Activated T-cell treated with anti-CD3 and anti-CD28 coated beads, Interleukin-2, amount 50 U/mL, for 4 hours (primary cell): ENCODE results near the gene PPP1R14C. TPM values are rescaled to one million over a fixed set of nuclear protein-coding genes. Genes with fewer than 3 reads are reported as not detected.

Experiments
- ATAC-seq, 2 donors: fragments of 200-7000 bp; cut with Tn5 transposase; one replicate each; pipeline ENCODE4 v1.10.0; 2021
- DNase-seq: peaks from one replicate; pipeline ENCODE4 v3.0.0-alpha.2; 2020
- H3K27me3 Mint-ChIP-seq: one replicate; pipeline ENCODE4 v1.8.0; 2021; ENCODE audit warnings: low read depth, mixed read lengths
- H3K36me3 Mint-ChIP-seq: one replicate; pipeline ENCODE4 v1.8.0; 2022; ENCODE audit warnings: mixed read lengths; ENCODE audit not compliant: insufficient read depth
- H3K4me1 Mint-ChIP-seq: one replicate; pipeline ENCODE4 v1.8.0; 2021; ENCODE audit warnings: low read depth, mixed read lengths
- H3K4me3 Mint-ChIP-seq: one replicate; pipeline ENCODE4 v1.8.0; 2021; ENCODE audit warnings: mild to moderate bottlenecking, moderate library complexity, mixed read lengths
- H3K9me3 Mint-ChIP-seq: one replicate; pipeline ENCODE4 v1.8.0; 2021; ENCODE audit warnings: mixed read lengths
- total RNA-seq, 3 donors: library from RNA; stranded (reverse); gene quantifications; one replicate each; pipeline ENCODE4 v1.2.1, GENCODE V29; 2021

The PPP1R14C gene
- total RNA-seq, 3 donors from 2014 or later = 0.18 to 0.52 TPM; not detected in 1

DNA sequence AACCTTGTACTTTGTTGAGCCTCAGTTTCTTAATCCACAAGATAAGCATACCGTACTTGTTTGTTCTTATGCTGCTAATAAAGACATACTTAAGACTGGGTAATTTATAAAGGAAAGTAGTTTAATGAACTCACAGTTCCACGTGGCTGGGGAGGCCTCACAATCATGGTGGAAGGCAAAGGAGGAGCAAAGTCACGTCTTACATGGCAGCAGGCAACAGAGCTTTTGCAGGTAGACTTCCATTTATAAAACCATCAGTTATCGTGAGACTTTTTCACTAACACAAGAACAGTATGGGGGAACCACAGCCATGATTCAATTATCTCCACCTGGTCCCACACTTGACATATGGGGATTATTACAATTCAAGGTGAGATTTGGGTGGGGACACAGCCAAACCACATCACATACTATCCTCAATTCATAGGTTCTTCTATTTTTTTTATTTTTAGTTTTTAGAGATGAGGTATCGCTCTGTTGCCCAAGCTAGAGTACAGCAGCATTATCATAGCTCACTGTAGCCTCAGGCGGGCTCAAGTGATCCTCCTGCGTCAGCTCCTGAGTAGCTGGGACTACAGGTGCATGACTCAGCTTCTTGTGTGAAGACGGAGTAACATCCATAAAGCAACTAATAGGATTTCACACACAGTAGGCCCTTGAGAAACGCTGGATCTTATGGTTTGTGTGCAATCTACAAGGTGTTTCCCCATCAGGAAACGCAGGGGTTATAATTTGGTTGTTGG is 149.3 kb downstream of the PPP1R14C start:
- no peaks in the 10 kb centered on the region for H3K36me3 Mint-ChIP-seq
- H3K27me3 Mint-ChIP-seq = peaks cover 7% of the 10 kb centered on the region
- H3K4me3 Mint-ChIP-seq = no peak overlapping the region
- ATAC-seq = no peak
- DNase-seq = no peak
- H3K4me1 Mint-ChIP-seq = no peaks in the 10 kb centered on the region
- peaks cover under 1% of the 10 kb centered on the region for H3K9me3 Mint-ChIP-seq

DNA sequence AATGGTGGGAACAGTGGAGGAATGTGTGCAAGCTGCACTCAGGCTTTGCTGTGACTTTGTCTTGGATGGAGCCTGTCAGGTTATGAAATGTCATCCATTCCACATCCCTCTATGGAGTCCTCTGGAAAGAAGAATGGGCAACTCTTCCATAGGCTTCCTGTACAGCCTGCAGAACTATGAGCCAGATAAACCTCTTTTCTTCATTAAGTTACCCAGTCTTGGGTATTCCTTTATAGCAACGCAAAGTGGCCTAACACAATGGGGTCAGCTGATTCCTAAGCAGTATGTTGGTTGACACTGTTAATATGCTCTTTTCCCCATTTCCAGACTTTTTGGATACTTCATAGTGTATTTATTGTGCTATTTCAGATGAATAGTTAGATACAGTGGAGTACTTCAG is 150.2 kb downstream of the PPP1R14C start:
- no peak for ATAC-seq
- no peaks in the 10 kb centered on the region for H3K36me3 Mint-ChIP-seq
- H3K9me3 Mint-ChIP-seq = peaks cover 9% of the 10 kb centered on the region
- H3K4me3 Mint-ChIP-seq = no peak overlapping the region
- no peaks in the 10 kb centered on the region for H3K4me1 Mint-ChIP-seq
- peaks cover 8% of the 10 kb centered on the region for H3K27me3 Mint-ChIP-seq
- DNase-seq = no peak

DNA sequence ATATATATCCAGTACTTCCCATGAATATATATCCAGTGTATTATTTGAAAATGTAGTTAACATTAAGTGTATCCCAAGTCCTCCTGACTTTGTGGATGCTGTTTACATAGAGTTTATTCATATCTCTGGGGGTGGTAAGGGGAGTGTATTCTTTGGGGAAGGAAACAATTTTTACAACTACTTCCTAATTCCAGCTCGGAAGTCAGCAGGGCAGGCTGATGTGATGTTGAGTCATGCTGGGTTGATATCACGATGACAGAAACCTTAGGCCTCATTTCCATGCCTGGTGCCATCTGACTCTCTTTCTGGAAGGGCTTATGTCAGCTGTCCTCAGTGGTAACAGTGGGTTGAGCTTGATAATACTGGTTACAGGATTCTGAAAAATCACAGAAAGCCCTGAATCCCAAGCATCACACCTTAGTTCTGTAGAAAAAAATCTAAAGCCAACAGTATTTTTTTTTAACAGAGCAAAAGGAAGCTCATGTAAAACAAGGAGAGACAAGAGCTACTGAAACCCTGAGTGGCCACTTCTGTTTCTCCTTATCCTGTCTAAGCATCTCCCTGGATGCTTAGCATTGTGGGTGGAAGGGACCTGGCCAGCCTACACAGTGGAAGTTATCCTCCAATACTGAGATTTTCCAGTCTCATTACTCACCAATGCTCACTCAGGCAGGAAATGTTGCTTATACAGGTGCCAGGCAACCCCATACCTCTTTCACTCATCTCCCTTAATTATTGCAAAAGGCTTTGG is 150.8 kb downstream of the PPP1R14C start:
- Mint-ChIP-seq H3K4me3 (no peak overlapping the region), H3K36me3 (no peaks in the 10 kb centered on the region), H3K27me3 (peaks cover 7% of the 10 kb centered on the region), H3K9me3 (peaks cover 11% of the 10 kb centered on the region), H3K4me1 (no peaks in the 10 kb centered on the region)
- DNase-seq = no peak
- ATAC-seq = no peak

DNA sequence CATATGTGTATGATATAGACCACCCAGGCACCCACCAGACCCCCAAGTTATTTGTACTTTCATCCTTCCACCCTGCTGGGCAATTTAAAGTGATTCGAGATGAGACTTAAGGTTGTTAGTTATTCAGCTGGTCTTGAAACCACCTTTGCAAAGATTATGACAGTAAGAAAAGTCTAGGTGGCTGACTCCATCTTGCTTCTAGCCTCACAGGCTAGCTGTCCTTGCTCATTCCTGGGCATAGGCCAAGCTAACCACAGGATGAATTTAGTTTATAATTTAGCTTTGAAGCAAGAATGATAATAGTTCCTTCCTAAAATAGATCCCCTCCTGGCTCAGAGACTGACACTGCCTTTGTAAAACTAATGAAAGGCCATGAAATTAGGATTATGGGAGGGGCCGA is 154.0 kb downstream of the PPP1R14C start:
- DNase-seq (no peak), ATAC-seq (no peak)
- Mint-ChIP-seq H3K36me3 (no peaks in the 10 kb centered on the region), H3K27me3 (peaks cover 3% of the 10 kb centered on the region), H3K4me3 (no peak overlapping the region), H3K9me3 (peaks cover 11% of the 10 kb centered on the region), H3K4me1 (peaks cover under 1% of the 10 kb centered on the region)

DNA sequence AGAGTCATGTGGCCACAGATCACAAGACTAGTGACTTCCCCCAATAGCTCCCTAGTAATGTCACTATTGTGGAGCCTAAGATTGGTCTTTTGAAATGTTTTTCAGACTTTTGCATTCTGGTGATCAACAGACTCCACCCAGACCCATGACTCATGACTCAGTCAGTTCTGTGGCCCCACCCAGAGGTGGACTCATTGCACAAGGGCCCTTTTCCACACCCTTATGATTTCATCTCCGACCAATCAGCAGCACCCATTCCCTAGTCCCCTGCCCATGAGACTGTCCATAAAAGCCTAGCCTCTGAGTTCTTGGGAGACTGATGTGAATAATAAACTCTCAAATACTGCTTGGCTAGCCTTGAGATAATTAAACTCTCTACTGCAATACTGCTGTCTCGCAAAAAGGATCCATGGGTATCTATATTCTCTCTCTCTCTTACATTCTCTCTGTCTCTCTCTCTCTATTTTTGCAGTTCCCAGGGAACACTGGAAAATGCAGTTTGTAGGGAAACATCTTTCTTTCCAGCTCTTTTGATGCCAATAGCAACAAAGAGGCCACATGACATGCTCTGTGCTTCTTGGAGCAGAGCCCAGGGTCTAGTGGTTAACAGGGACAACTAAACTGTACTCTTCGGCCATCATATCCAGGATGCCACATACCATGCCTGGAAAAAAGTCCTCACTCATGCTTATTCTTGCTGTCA is 154.6 kb downstream of the PPP1R14C start:
- H3K36me3 Mint-ChIP-seq = no peaks in the 10 kb centered on the region
- peaks cover 2% of the 10 kb centered on the region for H3K4me1 Mint-ChIP-seq
- no peak overlapping the region for H3K4me3 Mint-ChIP-seq
- ATAC-seq (no peak), DNase-seq (no peak)
- H3K9me3 Mint-ChIP-seq = peaks cover 11% of the 10 kb centered on the region
- peaks cover 3% of the 10 kb centered on the region for H3K27me3 Mint-ChIP-seq

DNA sequence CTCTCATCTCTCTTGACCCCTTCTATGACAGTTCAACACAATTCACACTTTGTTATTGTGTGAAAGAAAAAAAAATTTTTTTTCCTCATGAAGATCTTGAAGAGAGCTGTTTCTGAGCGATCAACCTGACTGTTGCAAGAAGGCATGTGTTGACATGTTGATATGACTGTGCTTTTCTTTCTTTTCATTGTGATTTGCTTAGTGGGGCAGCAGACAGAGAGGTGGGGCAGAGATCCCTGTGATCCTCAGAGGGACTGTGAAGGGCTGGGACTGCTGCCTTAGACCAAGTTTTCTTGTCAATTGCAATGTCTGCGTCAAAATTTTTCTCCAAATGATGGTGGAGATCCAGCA is 155.2 kb downstream of the PPP1R14C start:
- Mint-ChIP-seq H3K4me3 (no peak overlapping the region), H3K4me1 (peaks cover 2% of the 10 kb centered on the region), H3K36me3 (no peaks in the 10 kb centered on the region), H3K27me3 (peaks cover 5% of the 10 kb centered on the region), H3K9me3 (peaks cover 11% of the 10 kb centered on the region)
- ATAC-seq = no peak
- DNase-seq = no peak

DNA sequence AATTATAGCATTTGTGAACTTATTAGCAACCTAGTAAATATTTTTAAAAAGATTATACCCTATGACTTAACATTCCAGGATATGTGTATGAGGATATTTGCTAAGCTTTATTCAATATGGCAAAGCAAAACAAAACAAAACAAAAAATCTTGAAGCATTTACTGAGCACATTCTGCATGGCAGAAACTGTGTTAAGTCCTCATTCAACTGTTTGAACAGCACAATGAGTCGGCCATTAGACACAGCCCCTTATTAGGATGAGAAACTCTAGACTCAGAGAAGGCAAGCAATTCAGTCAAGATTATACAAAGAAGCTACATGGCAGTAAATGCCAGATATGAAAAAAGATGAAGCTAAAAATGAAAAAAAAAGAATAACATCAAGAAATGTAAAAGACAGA is 155.8 kb downstream of the PPP1R14C start:
- DNase-seq (no peak), ATAC-seq (no peak)
- Mint-ChIP-seq H3K4me1 (peaks cover 2% of the 10 kb centered on the region), H3K4me3 (no peak overlapping the region), H3K27me3 (peaks cover 5% of the 10 kb centered on the region), H3K36me3 (no peaks in the 10 kb centered on the region), H3K9me3 (peaks cover 11% of the 10 kb centered on the region)

Other genes starting within 250 kb of the PPP1R14C start
- gene RAET1E, start 244.9 kb upstream of the PPP1R14C start, total RNA-seq = not detected
- not detected for gene RAET1G, start 219.9 kb upstream of the PPP1R14C start, total RNA-seq
- gene ULBP2, start 201.0 kb upstream of the PPP1R14C start, total RNA-seq = under 1 TPM; 0.43 to 0.87 (median 0.51) TPM
- 1 to 10 TPM in 2 of 3 donors, under 1 TPM in 1; 0.83 to 1.3 (median 1.2) TPM for gene ULBP1, start 179.1 kb upstream of the PPP1R14C start, total RNA-seq
- gene RAET1L, start 117.5 kb upstream of the PPP1R14C start, total RNA-seq = not detected
- 1 to 10 TPM in 1 of 3 donors, under 1 TPM in 2; 0.40 to 1.1 (median 0.63) TPM for gene ULBP3, start 73.9 kb upstream of the PPP1R14C start, total RNA-seq
- gene IYD, start 226.0 kb downstream of the PPP1R14C start, total RNA-seq = under 1 TPM in 1 of 3 donors, not detected in 2; 0.03 TPM